GM23338 (cell line): ENCODE measurements around the gene ZFPL1. TPM values are rescaled to one million over a fixed set of nuclear protein-coding genes. Genes with fewer than 3 reads are reported as not detected.

Source experiments
- ATAC-seq: fragments of 200-7000 bp; cut with Tn5 transposase; 3 replicates; pipeline ENCODE4 v1.9.1; 2020
- DNase-seq: peaks from one replicate; pipeline ENCODE4 v3.0.0-alpha.2; 2015; ENCODE audit warnings: low spot score
- H2AFZ ChIP-seq: fragments of 200-600 bp; sonication (generic); 2 replicates; pipeline ENCODE4 v1.8.0; 2016; ENCODE audit warnings: antibody characterized with exemption, mild to moderate bottlenecking, moderate library complexity
- H3F3A ChIP-seq: fragments of 200-600 bp; sonication (generic); replicated peaks from 2 replicates; pipeline ENCODE4 v1.8.0; 2017; ENCODE audit warnings: antibody characterized with exemption, mixed run types, low read depth
- H3K27ac ChIP-seq: fragments of 200-600 bp; sonication (generic); 2 replicates; pipeline ENCODE4 v1.6.1; 2016; ENCODE audit warnings: low read depth
- H3K27me3 ChIP-seq: fragments of 200-600 bp; sonication (generic); 2 replicates; pipeline ENCODE4 v1.8.0; 2016; ENCODE audit warnings: mild to moderate bottlenecking, mixed run types, moderate library complexity; ENCODE audit not compliant: insufficient read depth
- H3K36me3 ChIP-seq: fragments of 200-600 bp; sonication (generic); 2 replicates; pipeline ENCODE4 v1.8.0; 2016; ENCODE audit warnings: mild to moderate bottlenecking; ENCODE audit not compliant: insufficient read depth
- H3K4me1 ChIP-seq: fragments of 200-600 bp; sonication (generic); 2 replicates; pipeline ENCODE4 v1.8.0; 2016; ENCODE audit warnings: mild to moderate bottlenecking, moderate library complexity; ENCODE audit not compliant: insufficient read depth
- H3K4me2 ChIP-seq: fragments of 200-600 bp; sonication (generic); 2 replicates; pipeline ENCODE4 v1.7.1; 2017; ENCODE audit warnings: mixed run types
- H3K4me3 ChIP-seq: fragments of 200-600 bp; sonication (generic); 2 replicates; pipeline ENCODE4 v1.6.1; 2016; ENCODE audit warnings: mixed run types
- H3K79me2 ChIP-seq: fragments of 200-600 bp; sonication (generic); replicated peaks from 2 replicates; pipeline ENCODE4 v1.8.0; 2017; ENCODE audit warnings: mild to moderate bottlenecking; ENCODE audit not compliant: insufficient read depth
- H3K9me2 ChIP-seq: fragments of 200-600 bp; sonication (generic); 2 replicates; pipeline ENCODE4 v1.8.0; 2017; ENCODE audit not compliant: insufficient read depth
- H4K20me1 ChIP-seq: fragments of 200-600 bp; sonication (generic); replicated peaks from 2 replicates; pipeline ENCODE4 v1.8.0; 2017; ENCODE audit warnings: mild to moderate bottlenecking; ENCODE audit not compliant: insufficient read depth
- H3K27ac Mint-ChIP-seq: 2 replicates; pipeline ENCODE4 v1.8.0; 2020; ENCODE audit warnings: inconsistent platforms, mild to moderate bottlenecking, moderate library complexity, mixed read lengths
- H3K27me3 Mint-ChIP-seq: 3 replicates; pipeline ENCODE4 v1.8.0; 2022; ENCODE audit warnings: low read depth, mild to moderate bottlenecking, moderate library complexity, mixed read lengths, inconsistent platforms; ENCODE audit not compliant: insufficient read depth, poor library complexity
- H3K36me3 Mint-ChIP-seq: 3 replicates; pipeline ENCODE4 v1.8.0; 2021; ENCODE audit warnings: low read depth, mild to moderate bottlenecking, inconsistent platforms, moderate library complexity, mixed read lengths
- H3K4me1 Mint-ChIP-seq: 3 replicates; pipeline ENCODE4 v1.8.0; 2020; ENCODE audit warnings: mild to moderate bottlenecking, inconsistent platforms, mixed read lengths
- H3K4me3 Mint-ChIP-seq: 3 replicates; pipeline ENCODE4 v1.8.0; 2021; ENCODE audit warnings: moderate library complexity, mild to moderate bottlenecking, inconsistent platforms, mixed read lengths
- H3K9me3 Mint-ChIP-seq: 3 replicates; pipeline ENCODE4 v1.8.0; 2020; ENCODE audit warnings: moderate library complexity, mild to moderate bottlenecking, inconsistent platforms, mixed read lengths
- CREB1 ChIP-seq: fragments of 250-450 bp; sonication (Bioruptor Pico); IDR thresholded peaks from 2 replicates; pipeline ENCODE4 v1.5.0; 2020; ENCODE audit warnings: low read depth, mild to moderate bottlenecking, moderate library complexity
- CTCF ChIP-seq, 2 experiments: fragments of 200-600 bp in 1 of 2; sonication (generic) in 1 of 2; conservative IDR thresholded peaks; 2 replicates each; pipeline versions ENCODE4 v1.5.1 to v1.6.1; 2016 to 2017; ENCODE audit warnings: antibody characterized with exemption in 2 of 2, low read depth in 2 of 2, mild to moderate bottlenecking in 2 of 2, moderate library complexity in 1 of 2
- EZH2 ChIP-seq: fragments of 200-600 bp; sonication (generic); IDR thresholded peaks from one replicate; pipeline ENCODE4 v1.8.0; 2017; ENCODE audit warnings: antibody characterized with exemption, mild to moderate bottlenecking, low read depth; ENCODE audit not compliant: unreplicated experiment
- EZH2phosphoT487 ChIP-seq: fragments of 200-600 bp; sonication (generic); IDR thresholded peaks from one replicate; pipeline ENCODE4 v1.8.1; 2018; ENCODE audit warnings: antibody characterized with exemption; ENCODE audit not compliant: unreplicated experiment
- JUNB ChIP-seq: IDR thresholded peaks from one replicate; pipeline ENCODE4 v1.6.1; 2016; ENCODE audit warnings: antibody characterized with exemption; ENCODE audit not compliant: unreplicated experiment
- NANOG ChIP-seq: IDR thresholded peaks from 2 replicates; pipeline ENCODE4 v1.6.1; 2016; ENCODE audit warnings: antibody characterized with exemption, borderline replicate concordance
- POLR2AphosphoS5 ChIP-seq: IDR thresholded peaks from 2 replicates; pipeline ENCODE4 v1.6.1; 2016; ENCODE audit warnings: antibody characterized with exemption, low read depth
- STAT1 ChIP-seq: IDR thresholded peaks from one replicate; pipeline ENCODE4 v1.6.1; 2016; ENCODE audit warnings: antibody characterized with exemption; ENCODE audit not compliant: unreplicated experiment
- ZNF114 ChIP-seq: fragments of 250-450 bp; sonication (Bioruptor Pico); IDR thresholded peaks from 2 replicates; pipeline ENCODE4 v1.5.0; 2020; ENCODE audit warnings: mild to moderate bottlenecking, moderate library complexity
- polyA plus RNA-seq: library from polyadenylated mRNA; unstranded; fragments of >200 nt; fragmentation: Nextera tagmentation; extraction: Ambion mirVana; gene quantifications from 2 replicates; pipeline ENCODE4 v1.2.1, GENCODE V29; 2016
- total RNA-seq: library from RNA; depleted of rRNA; stranded (reverse); fragments of >200 nt; shearing (Covaris generic); gene quantifications from 2 replicates; pipeline ENCODE4 v1.2.3, GENCODE V29; 2014
- TF ChIP-seq, protein P1 (sequence below): IDR thresholded peaks from one replicate; pipeline ENCODE4 v1.6.1; 2018; ENCODE audit warnings: antibody characterized with exemption; ENCODE audit not compliant: unreplicated experiment
- TF ChIP-seq, protein P2 (sequence below): fragments of 250-450 bp; sonication (Bioruptor Pico); IDR thresholded peaks from 2 replicates; pipeline ENCODE4 v1.5.0; 2020; ENCODE audit warnings: mild to moderate bottlenecking, moderate library complexity

ZFPL1 gene
- total and polyA plus RNA-seq, 2 experiments from 2014 or later: 26.3 to 26.8 TPM

DNA sequence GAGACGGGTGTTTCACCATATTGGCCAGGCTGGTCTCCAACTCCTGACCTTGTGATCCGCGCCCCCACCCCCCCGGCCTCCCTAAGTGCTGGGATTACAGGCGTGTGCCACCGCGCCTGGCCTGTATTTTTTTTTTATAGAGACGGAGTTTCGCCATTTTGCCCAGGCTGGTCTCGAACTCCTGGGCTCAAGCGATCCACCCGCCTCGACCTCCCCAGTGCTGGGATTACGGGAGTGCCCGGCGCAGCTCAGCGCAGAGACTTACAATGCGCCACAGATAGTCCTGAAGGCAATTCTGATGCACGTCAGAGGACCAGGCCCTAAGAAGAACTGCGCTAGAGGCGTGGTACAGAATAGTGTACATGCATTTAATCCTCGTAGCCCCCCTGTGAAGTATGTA lies 11.4 kb downstream of the ZFPL1 start (continued):
- TF ChIP-seq CTCF (conservative IDR thresholded peaks at IDR 0.05; ENCODE audit: low read depth in 2 of 2) (no peak), CREB1 (CRISPR knock-in tag) (no peak), EZH2phosphoT487 (no peak)

DNA sequence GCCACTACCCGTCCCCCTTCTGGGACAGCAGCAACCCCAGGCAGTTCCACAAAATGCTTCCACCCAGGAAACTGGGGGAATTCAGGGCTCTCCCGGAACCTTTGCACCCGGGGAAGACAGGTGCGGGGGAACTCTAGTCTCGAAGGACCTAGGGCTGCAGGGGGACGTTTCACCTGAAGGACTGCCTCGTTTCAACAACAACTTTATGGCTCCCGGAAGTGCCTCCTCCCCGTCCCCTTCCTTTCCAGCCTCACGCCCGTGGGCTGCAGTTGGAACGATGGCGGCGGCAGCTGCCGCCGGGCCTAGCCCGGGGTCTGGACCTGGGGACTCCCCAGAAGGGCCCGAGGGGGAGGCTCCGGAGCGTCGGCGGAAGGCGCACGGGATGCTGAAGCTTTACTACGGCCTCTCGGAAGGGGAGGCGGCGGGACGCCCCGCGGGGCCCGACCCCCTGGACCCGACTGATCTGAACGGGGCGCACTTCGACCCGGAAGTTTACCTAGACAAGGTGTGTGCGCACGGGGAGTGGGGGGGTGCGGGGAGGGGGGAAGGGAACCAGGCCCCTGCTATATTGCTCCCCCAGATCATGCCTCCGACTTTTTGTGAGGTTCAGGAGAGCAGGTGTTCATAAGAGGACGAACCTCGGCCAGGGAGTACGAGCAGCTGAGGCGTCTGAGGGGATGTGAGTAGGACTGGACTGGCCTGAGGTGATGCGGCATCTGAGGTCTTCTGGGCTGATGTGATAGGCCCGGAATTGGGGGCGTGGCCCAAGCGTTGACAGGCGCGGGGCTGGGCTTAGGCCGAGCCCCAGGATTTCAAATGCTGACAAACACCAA lies 12.2 kb downstream of the ZFPL1 start, which contains the start of gene VPS51:
Gene VPS51 (plus strand): TSS at position 241 of the 833 bp plus-strand sequence. CDS start 37 bp downstream, at position 278.
- peak within 1 kb of the TSS; percentile 99 for H2AFZ ChIP-seq
- TF ChIP-seq POLR2AphosphoS5 (peak; percentile 78), ZNF114 (CRISPR knock-in tag) (0 out of 2 replicates have a peak, but pooled peaks have one; percentile 38), JUNB (no peak), EZH2phosphoT487 (no peak), STAT1 (no peak), NANOG (no peak), EZH2 (no peak)
- TF ChIP-seq, protein P1, sequence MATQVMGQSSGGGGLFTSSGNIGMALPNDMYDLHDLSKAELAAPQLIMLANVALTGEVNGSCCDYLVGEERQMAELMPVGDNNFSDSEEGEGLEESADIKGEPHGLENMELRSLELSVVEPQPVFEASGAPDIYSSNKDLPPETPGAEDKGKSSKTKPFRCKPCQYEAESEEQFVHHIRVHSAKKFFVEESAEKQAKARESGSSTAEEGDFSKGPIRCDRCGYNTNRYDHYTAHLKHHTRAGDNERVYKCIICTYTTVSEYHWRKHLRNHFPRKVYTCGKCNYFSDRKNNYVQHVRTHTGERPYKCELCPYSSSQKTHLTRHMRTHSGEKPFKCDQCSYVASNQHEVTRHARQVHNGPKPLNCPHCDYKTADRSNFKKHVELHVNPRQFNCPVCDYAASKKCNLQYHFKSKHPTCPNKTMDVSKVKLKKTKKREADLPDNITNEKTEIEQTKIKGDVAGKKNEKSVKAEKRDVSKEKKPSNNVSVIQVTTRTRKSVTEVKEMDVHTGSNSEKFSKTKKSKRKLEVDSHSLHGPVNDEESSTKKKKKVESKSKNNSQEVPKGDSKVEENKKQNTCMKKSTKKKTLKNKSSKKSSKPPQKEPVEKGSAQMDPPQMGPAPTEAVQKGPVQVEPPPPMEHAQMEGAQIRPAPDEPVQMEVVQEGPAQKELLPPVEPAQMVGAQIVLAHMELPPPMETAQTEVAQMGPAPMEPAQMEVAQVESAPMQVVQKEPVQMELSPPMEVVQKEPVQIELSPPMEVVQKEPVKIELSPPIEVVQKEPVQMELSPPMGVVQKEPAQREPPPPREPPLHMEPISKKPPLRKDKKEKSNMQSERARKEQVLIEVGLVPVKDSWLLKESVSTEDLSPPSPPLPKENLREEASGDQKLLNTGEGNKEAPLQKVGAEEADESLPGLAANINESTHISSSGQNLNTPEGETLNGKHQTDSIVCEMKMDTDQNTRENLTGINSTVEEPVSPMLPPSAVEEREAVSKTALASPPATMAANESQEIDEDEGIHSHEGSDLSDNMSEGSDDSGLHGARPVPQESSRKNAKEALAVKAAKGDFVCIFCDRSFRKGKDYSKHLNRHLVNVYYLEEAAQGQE: no peak
- TF ChIP-seq, protein P2, sequence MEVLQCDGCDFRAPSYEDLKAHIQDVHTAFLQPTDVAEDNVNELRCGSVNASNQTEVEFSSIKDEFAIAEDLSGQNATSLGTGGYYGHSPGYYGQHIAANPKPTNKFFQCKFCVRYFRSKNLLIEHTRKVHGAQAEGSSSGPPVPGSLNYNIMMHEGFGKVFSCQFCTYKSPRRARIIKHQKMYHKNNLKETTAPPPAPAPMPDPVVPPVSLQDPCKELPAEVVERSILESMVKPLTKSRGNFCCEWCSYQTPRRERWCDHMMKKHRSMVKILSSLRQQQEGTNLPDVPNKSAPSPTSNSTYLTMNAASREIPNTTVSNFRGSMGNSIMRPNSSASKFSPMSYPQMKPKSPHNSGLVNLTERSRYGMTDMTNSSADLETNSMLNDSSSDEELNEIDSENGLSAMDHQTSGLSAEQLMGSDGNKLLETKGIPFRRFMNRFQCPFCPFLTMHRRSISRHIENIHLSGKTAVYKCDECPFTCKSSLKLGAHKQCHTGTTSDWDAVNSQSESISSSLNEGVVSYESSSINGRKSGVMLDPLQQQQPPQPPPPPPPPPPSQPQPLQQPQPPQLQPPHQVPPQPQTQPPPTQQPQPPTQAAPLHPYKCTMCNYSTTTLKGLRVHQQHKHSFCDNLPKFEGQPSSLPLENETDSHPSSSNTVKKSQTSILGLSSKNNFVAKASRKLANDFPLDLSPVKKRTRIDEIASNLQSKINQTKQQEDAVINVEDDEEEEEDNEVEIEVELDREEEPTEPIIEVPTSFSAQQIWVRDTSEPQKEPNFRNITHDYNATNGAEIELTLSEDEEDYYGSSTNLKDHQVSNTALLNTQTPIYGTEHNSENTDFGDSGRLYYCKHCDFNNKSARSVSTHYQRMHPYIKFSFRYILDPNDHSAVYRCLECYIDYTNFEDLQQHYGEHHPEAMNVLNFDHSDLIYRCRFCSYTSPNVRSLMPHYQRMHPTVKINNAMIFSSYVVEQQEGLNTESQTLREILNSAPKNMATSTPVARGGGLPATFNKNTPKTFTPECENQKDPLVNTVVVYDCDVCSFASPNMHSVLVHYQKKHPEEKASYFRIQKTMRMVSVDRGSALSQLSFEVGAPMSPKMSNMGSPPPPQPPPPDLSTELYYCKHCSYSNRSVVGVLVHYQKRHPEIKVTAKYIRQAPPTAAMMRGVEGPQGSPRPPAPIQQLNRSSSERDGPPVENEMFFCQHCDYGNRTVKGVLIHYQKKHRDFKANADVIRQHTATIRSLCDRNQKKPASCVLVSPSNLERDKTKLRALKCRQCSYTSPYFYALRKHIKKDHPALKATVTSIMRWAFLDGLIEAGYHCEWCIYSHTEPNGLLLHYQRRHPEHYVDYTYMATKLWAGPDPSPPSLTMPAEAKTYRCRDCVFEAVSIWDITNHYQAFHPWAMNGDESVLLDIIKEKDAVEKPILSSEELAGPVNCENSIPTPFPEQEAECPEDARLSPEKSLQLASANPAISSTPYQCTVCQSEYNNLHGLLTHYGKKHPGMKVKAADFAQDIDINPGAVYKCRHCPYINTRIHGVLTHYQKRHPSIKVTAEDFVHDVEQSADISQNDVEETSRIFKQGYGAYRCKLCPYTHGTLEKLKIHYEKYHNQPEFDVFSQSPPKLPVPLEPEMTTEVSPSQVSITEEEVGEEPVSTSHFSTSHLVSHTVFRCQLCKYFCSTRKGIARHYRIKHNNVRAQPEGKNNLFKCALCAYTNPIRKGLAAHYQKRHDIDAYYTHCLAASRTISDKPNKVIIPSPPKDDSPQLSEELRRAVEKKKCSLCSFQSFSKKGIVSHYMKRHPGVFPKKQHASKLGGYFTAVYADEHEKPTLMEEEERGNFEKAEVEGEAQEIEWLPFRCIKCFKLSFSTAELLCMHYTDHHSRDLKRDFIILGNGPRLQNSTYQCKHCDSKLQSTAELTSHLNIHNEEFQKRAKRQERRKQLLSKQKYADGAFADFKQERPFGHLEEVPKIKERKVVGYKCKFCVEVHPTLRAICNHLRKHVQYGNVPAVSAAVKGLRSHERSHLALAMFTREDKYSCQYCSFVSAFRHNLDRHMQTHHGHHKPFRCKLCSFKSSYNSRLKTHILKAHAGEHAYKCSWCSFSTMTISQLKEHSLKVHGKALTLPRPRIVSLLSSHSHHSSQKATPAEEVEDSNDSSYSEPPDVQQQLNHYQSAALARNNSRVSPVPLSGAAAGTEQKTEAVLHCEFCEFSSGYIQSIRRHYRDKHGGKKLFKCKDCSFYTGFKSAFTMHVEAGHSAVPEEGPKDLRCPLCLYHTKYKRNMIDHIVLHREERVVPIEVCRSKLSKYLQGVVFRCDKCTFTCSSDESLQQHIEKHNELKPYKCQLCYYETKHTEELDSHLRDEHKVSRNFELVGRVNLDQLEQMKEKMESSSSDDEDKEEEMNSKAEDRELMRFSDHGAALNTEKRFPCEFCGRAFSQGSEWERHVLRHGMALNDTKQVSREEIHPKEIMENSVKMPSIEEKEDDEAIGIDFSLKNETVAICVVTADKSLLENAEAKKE (CRISPR knock-in tag): no peak

More for the DNA sequence above, 12.2 kb downstream of the ZFPL1 start, which contains the start of gene VPS51:
- H3K4me3 ChIP-seq: peak within 1 kb of the TSS; percentile 96
- H3K4me3 Mint-ChIP-seq: peak within 1 kb of the TSS; percentile 97
- peaks cover 4% of the 10 kb centered on the region; the same call in 2 of the 3 replicates for H3K36me3 Mint-ChIP-seq
- H3K36me3 ChIP-seq: peaks cover 3% of the 10 kb centered on the region; the same call in 1 of the 2 replicates
- H3K9me2 ChIP-seq: no peaks in the 10 kb centered on the region
- DNase-seq (peak; percentile 98), ATAC-seq (peak; percentile 98)
- H3K27me3 ChIP-seq: no peaks in the 10 kb centered on the region
- 0 out of 2 replicates have a peak, but pooled peaks cover 5% of the 10 kb centered on the region for H3F3A ChIP-seq
- H3K4me1 Mint-ChIP-seq: peaks cover 2% of the 10 kb centered on the region; the same call in 2 of the 3 replicates
- peak within 1 kb of the TSS; percentile 72 for H3K4me2 ChIP-seq
- peaks cover 6% of the 10 kb centered on the region for H3K27me3 Mint-ChIP-seq
- H3K9me3 Mint-ChIP-seq: no peaks in the 10 kb centered on the region
- peak within 1 kb of the TSS; percentile 99 for H3K27ac Mint-ChIP-seq
- H3K27ac ChIP-seq: peak within 1 kb of the TSS; percentile 96
- peaks cover 27% of the 10 kb centered on the region for H3K79me2 ChIP-seq
- peaks cover 6% of the 10 kb centered on the region for H3K4me1 ChIP-seq
- H4K20me1 ChIP-seq: no peaks in the 10 kb centered on the region; the same call in 1 of the 2 replicates
